H1 (cell line): ENCODE data around the gene TPP1. TPM values are rescaled to one million over a fixed set of nuclear protein-coding genes. Genes with fewer than 3 reads are reported as not detected.

ENCODE experiments used
- CTCF ChIA-PET: fragments of 300-600 bp; sonication (Branson Sonifier 250); formaldehyde crosslinking; loops from one replicate; lab custom pipeline; 2021; ENCODE audit not compliant: partially characterized antibody; lab: Charles Lee
- POLR2A ChIA-PET: fragments of 300-600 bp; sonication (Branson Sonifier 250); formaldehyde crosslinking; loops from one replicate; lab custom pipeline; 2021; ENCODE audit warnings: inconsistent platforms; ENCODE audit not compliant: partially characterized antibody; lab: Charles Lee
- DNase-seq, 2 experiments: peaks; one replicate each; pipeline versions ENCODE4 v3.0.0 to v3.0.0-alpha.2; 2010 to 2022; ENCODE audit warnings: low spot score in 2 of 2, low read depth in 1 of 2, mixed read lengths in 1 of 2
- FAIRE-seq: peaks from 2 replicates; lab custom pipeline; 2011; peaks lifted over from hg19 to GRCh38; lab: Jason Lieb, UNC
- H2AFZ ChIP-seq: 2 replicates; pipeline ENCODE4 v1.8.1; 2012; ENCODE audit warnings: low read length, inconsistent platforms
- H2AK5ac ChIP-seq: 2 replicates; pipeline ENCODE4 v1.6.1; 2013; ENCODE audit warnings: low read depth, low read length
- H2BK120ac ChIP-seq: replicated peaks from 2 replicates; pipeline ENCODE3; 2013; ENCODE audit warnings: low read depth, low read length, inconsistent platforms
- H2BK12ac ChIP-seq: 2 replicates; pipeline ENCODE4 v1.6.1; 2013; ENCODE audit warnings: low read depth, low read length
- H2BK15ac ChIP-seq: 2 replicates; pipeline ENCODE4 v1.6.1; 2013; ENCODE audit warnings: low read length
- H2BK20ac ChIP-seq: 2 replicates; pipeline ENCODE4 v1.6.1; 2013; ENCODE audit warnings: low read length
- H2BK5ac ChIP-seq: 2 replicates; pipeline ENCODE4 v1.6.1; 2013; ENCODE audit warnings: low read depth, low read length
- H3K14ac ChIP-seq: 2 replicates; pipeline ENCODE4 v1.6.1; 2013; ENCODE audit warnings: inconsistent platforms; ENCODE audit not compliant: insufficient read length
- H3K18ac ChIP-seq: 2 replicates; pipeline ENCODE4 v1.6.1; 2013; ENCODE audit warnings: low read length; ENCODE audit errors: extremely low read depth
- H3K23ac ChIP-seq: 2 replicates; pipeline ENCODE4 v1.6.1; 2013; ENCODE audit warnings: inconsistent platforms; ENCODE audit not compliant: insufficient read length
- H3K23me2 ChIP-seq: 2 replicates; pipeline ENCODE4 v1.6.1; 2013; ENCODE audit warnings: low read depth, low read length
- H3K27ac ChIP-seq: 2 replicates; pipeline ENCODE4 v1.6.1; 2011; ENCODE audit warnings: low read depth, low read length, inconsistent platforms
- H3K27me3 ChIP-seq, 4 experiments: replicated peaks in 1 of 4; 1 replicate in 1 of 4; 2 replicates in 3 of 4; pipeline versions ENCODE4 v1.6.1 to v1.8.1; 2011 to 2013; ENCODE audit warnings: low read length in 3 of 4, mild to moderate bottlenecking in 3 of 4, inconsistent platforms in 2 of 4, mixed read lengths in 2 of 4, moderate library complexity in 1 of 4; ENCODE audit not compliant: control insufficient read depth in 3 of 4, insufficient read depth in 3 of 4; ENCODE audit errors: extremely low read depth in 1 of 4
- H3K36me3 ChIP-seq, 4 experiments: 2 replicates each; pipeline versions ENCODE4 v1.6.1 to v1.8.1; 2011 to 2013; ENCODE audit warnings: mild to moderate bottlenecking in 4 of 4, low read length in 3 of 4, moderate library complexity in 2 of 4, control low read depth in 1 of 4, inconsistent platforms in 1 of 4; ENCODE audit not compliant: insufficient read depth in 4 of 4, control insufficient read depth in 2 of 4
- H3K4ac ChIP-seq: replicated peaks from 2 replicates; pipeline ENCODE3; 2013; ENCODE audit warnings: low read length, low read depth, mixed read lengths, inconsistent platforms; ENCODE audit not compliant: insufficient read length
- H3K4me1 ChIP-seq, 4 experiments: replicated peaks in 1 of 4; 1 replicate in 1 of 4; 2 replicates in 3 of 4; pipeline versions ENCODE4 v1.6.1 to v1.8.1; 2011 to 2013; ENCODE audit warnings: low read length in 3 of 4, inconsistent platforms in 2 of 4, mixed read lengths in 1 of 4; ENCODE audit not compliant: insufficient read depth in 4 of 4, control insufficient read depth in 3 of 4
- H3K4me2 ChIP-seq, 2 experiments: 2 replicates each; pipeline versions ENCODE4 v1.6.1 to v1.8.1; 2011 to 2013; ENCODE audit warnings: low read depth in 2 of 2, low read length in 2 of 2, control low read depth in 1 of 2, inconsistent platforms in 1 of 2, mild to moderate bottlenecking in 1 of 2; ENCODE audit not compliant: insufficient read depth in 1 of 2
- H3K4me3 ChIP-seq, 4 experiments: fragments of 200-600, 300-600 bp in 1 of 4; sonication (generic), shearing (Covaris generic), sonication (Bioruptor Twin) in 1 of 4; 2 replicates each; pipeline versions ENCODE4 v1.5.1 to v1.8.1; 2011 to 2016; ENCODE audit warnings: low read length in 4 of 4, low read depth in 3 of 4, control low read depth in 2 of 4, inconsistent platforms in 2 of 4, mild to moderate bottlenecking in 2 of 4, mixed read lengths in 1 of 4, moderate library complexity in 1 of 4; ENCODE audit not compliant: insufficient read depth in 2 of 4; ENCODE audit errors: extremely low read depth in 1 of 4
- H3K56ac ChIP-seq: replicated peaks from 2 replicates; pipeline ENCODE3; 2013; ENCODE audit warnings: low read depth, mild to moderate bottlenecking, mixed read lengths, low read length, inconsistent platforms; ENCODE audit not compliant: insufficient read length
- H3K79me1 ChIP-seq: 2 replicates; pipeline ENCODE4 v1.6.1; 2013; ENCODE audit warnings: low read depth, low read length, control low read depth
- H3K79me2 ChIP-seq, 2 experiments: 2 replicates each; pipeline versions ENCODE4 v1.6.1 to v1.8.1; 2012 to 2013; ENCODE audit warnings: low read length in 2 of 2, mild to moderate bottlenecking in 2 of 2, inconsistent platforms in 1 of 2; ENCODE audit not compliant: insufficient read depth in 2 of 2, control insufficient read depth in 1 of 2
- H3K9ac ChIP-seq, 4 experiments: replicated peaks in 1 of 4; 1 replicate in 1 of 4; 2 replicates in 3 of 4; pipeline versions ENCODE4 v1.6.1 to v1.8.1; 2011 to 2013; ENCODE audit warnings: low read depth in 3 of 4, low read length in 3 of 4, control low read depth in 2 of 4, mild to moderate bottlenecking in 2 of 4, moderate library complexity in 2 of 4, inconsistent platforms in 1 of 4; ENCODE audit errors: extremely low read depth in 1 of 4
- H3K9me3 ChIP-seq, 2 experiments: 2 replicates each; pipeline versions ENCODE4 v1.6.1 to v1.8.1; 2012 to 2013; ENCODE audit warnings: mild to moderate bottlenecking in 2 of 2, moderate library complexity in 2 of 2, control low read depth in 1 of 2, inconsistent platforms in 1 of 2, low read depth in 1 of 2, low read length in 1 of 2, mixed read lengths in 1 of 2; ENCODE audit not compliant: insufficient read depth in 2 of 2
- H4K20me1 ChIP-seq, 2 experiments: replicated peaks in 1 of 2; 2 replicates each; pipeline versions ENCODE3 to v1.8.1; 2011 to 2013; ENCODE audit warnings: inconsistent platforms in 2 of 2, low read length in 2 of 2, mild to moderate bottlenecking in 1 of 2; ENCODE audit not compliant: insufficient read depth in 2 of 2, control insufficient read depth in 1 of 2
- H4K5ac ChIP-seq: 2 replicates; pipeline ENCODE4 v1.6.1; 2013; ENCODE audit warnings: low read length, low read depth, mixed read lengths, inconsistent platforms; ENCODE audit not compliant: insufficient read length
- H4K8ac ChIP-seq: 2 replicates; pipeline ENCODE4 v1.8.0; 2013; ENCODE audit warnings: mild to moderate bottlenecking, moderate library complexity, low read length, inconsistent platforms; ENCODE audit not compliant: insufficient read depth; ENCODE audit errors: extremely low read depth
- H4K91ac ChIP-seq: replicated peaks from 2 replicates; pipeline ENCODE3; 2013; ENCODE audit warnings: low read length, mixed read lengths, inconsistent platforms; ENCODE audit not compliant: insufficient read length
- CBX5 ChIP-seq: fragments of 300-800, 300-1000 bp; sonication (generic); IDR thresholded peaks from 2 replicates; pipeline ENCODE4 v1.7.1; 2016; ENCODE audit warnings: antibody characterized with exemption, low read length, low read depth
- EZH2 ChIP-seq: fragments of 200-600 bp; sonication (generic); IDR thresholded peaks from 2 replicates; pipeline ENCODE4 v1.7.1; 2012; ENCODE audit warnings: low read depth, mild to moderate bottlenecking, moderate library complexity, low read length, inconsistent platforms; ENCODE audit not compliant: severe bottlenecking
- HDAC2 ChIP-seq, 2 experiments: fragments of 300-600 bp in 1 of 2; sonication (generic) in 1 of 2; IDR thresholded peaks; 2 replicates each; pipeline ENCODE4 v1.6.1; 2011 to 2012; ENCODE audit warnings: low read depth in 2 of 2, low read length in 2 of 2, mild to moderate bottlenecking in 2 of 2, moderate library complexity in 2 of 2, borderline replicate concordance in 1 of 2, inconsistent platforms in 1 of 2
- KDM5A ChIP-seq: fragments of 200-600 bp; IDR thresholded peaks from 2 replicates; pipeline ENCODE4 v1.7.1; 2012; ENCODE audit warnings: mild to moderate bottlenecking, low read length, inconsistent platforms, mixed read lengths
- MAFK ChIP-seq: IDR thresholded peaks from 2 replicates; pipeline ENCODE4 v1.6.1; 2012; ENCODE audit warnings: low read depth, mild to moderate bottlenecking, improper control_type of control experiment, low read length
- SAP30 ChIP-seq: fragments of 300-600 bp; sonication (generic); IDR thresholded peaks from 2 replicates; pipeline ENCODE4 v1.7.1; 2012; ENCODE audit warnings: low read length, moderate library complexity, mild to moderate bottlenecking, inconsistent platforms; ENCODE audit not compliant: insufficient read depth, insufficient replicate concordance
- SIN3A ChIP-seq, 2 experiments: IDR thresholded peaks in 1 of 2; conservative IDR thresholded peaks in 1 of 2; 2 replicates each; pipeline ENCODE4 v1.6.1; 2011 to 2012; ENCODE audit warnings: low read length in 2 of 2, improper control_type of control experiment in 1 of 2, low read depth in 1 of 2, mild to moderate bottlenecking in 1 of 2
- SUZ12 ChIP-seq: fragments of 200-600 bp; sonication (generic); IDR thresholded peaks from 2 replicates; pipeline ENCODE4 v1.6.1; 2012; ENCODE audit warnings: mild to moderate bottlenecking, inconsistent platforms, low read length, moderate library complexity, mixed read lengths
- TEAD4 ChIP-seq: IDR thresholded peaks from 2 replicates; pipeline ENCODE4 v1.6.1; 2012; ENCODE audit warnings: low read depth, low read length, inconsistent platforms, mixed read lengths
- WGBS, 2 experiments: shearing (Covaris generic) in 1 of 2; methylation state at CpG; one replicate each; pipeline versions ENCODE4 v1.1.6 to v1.1.7; 2013 to 2015; ENCODE audit warnings: low lambda C conversion rate in 2 of 2, mixed read lengths in 2 of 2, inconsistent platforms in 1 of 2, low coverage in 1 of 2, missing lambda C conversion rate in 1 of 2; ENCODE audit not compliant: insufficient replicate concordance in 2 of 2, insufficient coverage in 1 of 2, insufficient read length in 1 of 2; ENCODE audit errors: extremely low coverage in 1 of 2, missing lambda C conversion rate in 1 of 2; 5-methylcytosine and 5-hydroxymethylcytosine counted together
- polyA plus RNA-seq, 7 experiments: library from polyadenylated mRNA; depleted of rRNA in 3 of 7; stranded (reverse) in 5 of 7; unstranded in 2 of 7; fragments of >200 nt in 5 of 7; fragments of 200-250 nt in 2 of 7; gene quantifications; 1 replicate in 5 of 7; 2 replicates in 1 of 7; 4 replicates in 1 of 7; pipeline versions ENCODE4 v1.2.1 to v1.2.3, GENCODE V29; 2011 to 2013; ENCODE audit warnings: missing spikeins in 2 of 7, mixed read lengths in 2 of 7
- total RNA-seq: library from RNA; stranded (reverse); fragmentation: NEBNext Ultra II Directional; extraction: Animal tissue kit (Norgen Biotek cat#: 25700); gene quantifications from 2 replicates; pipeline ENCODE4 v1.2.1, GENCODE V29; 2021
- TF ChIP-seq, protein P1 (sequence below): IDR thresholded peaks from 2 replicates; pipeline ENCODE4 v1.6.1; 2012; ENCODE audit warnings: inconsistent platforms

Gene TPP1
- total and polyA plus RNA-seq, 2 of the 8 experiments (the other 6 are each of a cell fraction or from before 2014, with no cell fraction given), result 36.1 to 77.5 TPM

- Histone ChIP-seq H3K23ac (no peak overlapping the region), H4K5ac (no peak overlapping the region), H2BK15ac (no peak overlapping the region), H2BK20ac (no peak overlapping the region), H3K4me2 (peak overlapping the region; percentile 83 to 92), H4K8ac (peak overlapping the region; percentile 40; the same call in 1 of the 2 replicates), H3K79me1 (no peaks in the 10 kb centered on the region), H2BK5ac (no peak overlapping the region), H3K9me3 (no peaks in the 10 kb centered on the region), H2AK5ac (peak overlapping the region; percentile 33; the same call in 1 of the 2 replicates), H3K4me1 (peaks cover 0 to 7% (median 6%) of the 10 kb centered on the region in 4 experiments; a peak in 4 of 7 replicates), H3K27me3 (peaks cover 1 to 36% (median 32%) of the 10 kb centered on the region in 4 experiments), H3K4me3 (peak overlapping the region; percentile 30 to 65 (median 46)), H2BK120ac (no peak overlapping the region), H3K4ac (no peak overlapping the region), H4K20me1 (peaks cover 0 to 3% of the 10 kb centered on the region in 2 experiments), H3K18ac (no peak overlapping the region), H3K9ac (peak overlapping the region in 1 of 4 experiments; percentile 56; a peak in 1 of 7 replicates), H2AFZ (0 out of 2 replicates have a peak overlapping the region, but pooled peaks have one; percentile 83), H3K23me2 (peaks cover 9% of the 10 kb centered on the region), H2BK12ac (peak overlapping the region; percentile 42; the same call in 1 of the 2 replicates), H3K79me2 (no peaks in the 10 kb centered on the region), H3K14ac (no peak overlapping the region), H4K91ac (no peak overlapping the region), H3K27ac (no peak overlapping the region), H3K56ac (no peak overlapping the region), H3K36me3 (no peaks in the 10 kb centered on the region)
- 37% methylated on average over 5 of the region's 84 CpGs; no CpG with 5 or more reads in 1 of the 2 experiments for WGBS, 2 experiments
- ChIA-PET CTCF (interaction anchor here (0.7 to 4.9 kb wide), 2 partner anchors 12 to 17 kb away, joined by 3 to 36 read pairs; no protein-coding TSS in a partner anchor), POLR2A (interaction anchor here (0.5 to 1.3 kb wide), 3 partner anchors 8 to 26 kb away, joined by 3 to 4 read pairs (median 3); no protein-coding TSS in a partner anchor)
- FAIRE-seq (no peak), DNase-seq (peak in 1 of 2 experiments; percentile 52)
- TF ChIP-seq SIN3A (conservative IDR thresholded peaks at IDR 0.05 in 1 of 2, IDR thresholded peaks at IDR 0.05 in 1 of 2; ENCODE audit: low read depth in 1 of 2, low read length in 2 of 2) (0 out of 4 replicates have a peak, but pooled peaks of 1 of the 2 experiments have one; percentile 36), HDAC2 (IDR thresholded peaks at IDR 0.05; ENCODE audit: borderline replicate concordance in 1 of 2, low read depth in 2 of 2, low read length in 2 of 2) (no peak), CBX5 (no peak), MAFK (no peak), TEAD4 (no peak), SUZ12 (peak; percentile 26; the same call in 1 of the 2 replicates), SAP30 (no peak), EZH2 (no peak), KDM5A (no peak)
- TF ChIP-seq, protein P1, sequence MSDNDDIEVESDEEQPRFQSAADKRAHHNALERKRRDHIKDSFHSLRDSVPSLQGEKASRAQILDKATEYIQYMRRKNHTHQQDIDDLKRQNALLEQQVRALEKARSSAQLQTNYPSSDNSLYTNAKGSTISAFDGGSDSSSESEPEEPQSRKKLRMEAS, result peak; percentile 19; the same call in 1 of the 2 replicates
Measured at GRCh38 chr11:6655020-6655789, 36.0 kb upstream of the TPP1 start.
